ENCODE data around the gene ARV1.

DNA sequence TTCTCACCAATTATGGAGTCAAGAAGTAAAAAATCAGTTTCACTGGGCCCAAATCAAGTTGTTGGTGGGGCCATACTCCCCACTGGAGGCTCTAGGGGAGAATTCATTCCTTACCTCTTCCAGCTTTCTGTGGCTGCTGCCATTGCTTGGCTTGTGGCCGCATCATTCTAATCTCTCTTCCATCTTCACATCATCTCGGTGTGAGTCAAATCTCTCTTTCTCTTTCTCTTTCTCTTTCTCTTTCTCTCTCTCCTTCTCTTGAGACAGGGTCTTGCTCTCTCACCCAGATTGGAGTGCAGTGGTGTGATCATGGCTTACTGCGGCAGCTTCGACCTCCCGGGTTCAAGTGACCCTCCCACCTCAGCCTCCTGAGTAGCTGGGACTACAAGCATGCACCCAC lies 33.1 kb downstream of the ARV1 start:
- no peak for TF ChIP-seq CTCF (conservative IDR thresholded peaks at IDR 0.05; ENCODE audit: low read length)
- TF ChIP-seq EZH2phosphoT487 (IDR thresholded peaks at IDR 0.05; ENCODE audit: borderline replicate concordance) = no peak

All from Loucy (cell line).